Muscle layer of colon (tissue), 2 donors: Measurements from ENCODE around the gene POLRMT.
"Not testable (repeated sequence)": the region's sequence is repeated elsewhere in the genome, so short reads cannot be mapped to it uniquely, and the experiment has no call there.

ENCODE experiments used
- H3K27ac ChIP-seq: one replicate; pipeline ENCODE4 v1.7.0; 2013; ENCODE audit warnings: low read depth, mild to moderate bottlenecking, low read length, moderate library complexity
- H3K27me3 ChIP-seq, 2 donors: one replicate each; pipeline ENCODE4 v1.7.0; 2013; ENCODE audit warnings: low read length in 2 of 2, mild to moderate bottlenecking in 2 of 2; ENCODE audit not compliant: insufficient read depth in 2 of 2, control insufficient read depth in 1 of 2
- H3K36me3 ChIP-seq: one replicate; pipeline ENCODE4 v1.7.0; 2013; ENCODE audit warnings: mild to moderate bottlenecking, low read length; ENCODE audit not compliant: insufficient read depth
- H3K4me1 ChIP-seq: one replicate; pipeline ENCODE4 v1.7.0; 2013; ENCODE audit warnings: mild to moderate bottlenecking, low read length; ENCODE audit not compliant: insufficient read depth
- H3K4me3 ChIP-seq, 2 donors: one replicate each; pipeline ENCODE4 v1.7.0; 2013; ENCODE audit warnings: low read length in 2 of 2, low read depth in 1 of 2, mild to moderate bottlenecking in 1 of 2, moderate library complexity in 1 of 2
- H3K9ac ChIP-seq: one replicate; pipeline ENCODE4 v1.7.0; 2013; ENCODE audit warnings: low read length
- H3K9me3 ChIP-seq: one replicate; pipeline ENCODE4 v1.7.0; 2013; ENCODE audit warnings: mild to moderate bottlenecking, low read length
- donor health status: abdominal sarcoma.
- donor health status: Adenocarcinoma of cecum.

POLRMT gene

DNA sequence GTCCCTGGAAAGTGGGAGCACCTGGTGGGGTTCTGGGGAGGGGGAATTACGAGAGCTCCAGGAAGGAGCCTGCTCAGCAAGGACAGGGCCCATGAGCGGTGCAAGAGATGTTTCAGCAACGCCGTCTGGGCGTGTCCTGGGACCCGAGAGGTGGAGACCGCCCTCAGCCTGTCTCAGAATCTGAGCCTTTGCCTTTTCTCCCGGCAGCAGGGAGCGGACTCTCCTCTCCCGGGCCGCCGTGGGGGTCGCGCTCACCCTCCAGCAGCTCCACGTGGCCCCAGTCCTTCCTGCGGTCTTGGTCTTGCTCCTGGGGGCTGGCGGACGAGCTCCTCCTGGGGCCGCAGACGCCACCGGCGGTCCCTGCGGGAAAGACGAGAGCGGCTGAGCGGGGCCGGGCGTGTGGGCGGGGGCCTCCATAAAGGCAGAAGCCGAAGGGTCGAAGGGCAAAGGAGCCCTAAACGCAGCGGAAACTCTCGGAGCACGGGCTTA is 714 bp downstream of the POLRMT start:
- Histone ChIP-seq H3K27me3 (no peaks in the 10 kb centered on the region), H3K27ac (peak overlapping the region; percentile 62), H3K36me3 (no peaks in the 10 kb centered on the region), H3K9ac (peak overlapping the region; percentile 49), H3K9me3 (no peaks in the 10 kb centered on the region), H3K4me3 (peak overlapping the region; percentile 91 to 95), H3K4me1 (peaks cover 17% of the 10 kb centered on the region)

- peaks cover 5% of the 10 kb centered on the region for H3K36me3 ChIP-seq
- no peak overlapping the region for H3K9ac ChIP-seq
- no peaks in the 10 kb centered on the region for H3K9me3 ChIP-seq
These were observed 3.2 kb downstream of the POLRMT start for GRCh38 chr19:629961-630714.

DNA sequence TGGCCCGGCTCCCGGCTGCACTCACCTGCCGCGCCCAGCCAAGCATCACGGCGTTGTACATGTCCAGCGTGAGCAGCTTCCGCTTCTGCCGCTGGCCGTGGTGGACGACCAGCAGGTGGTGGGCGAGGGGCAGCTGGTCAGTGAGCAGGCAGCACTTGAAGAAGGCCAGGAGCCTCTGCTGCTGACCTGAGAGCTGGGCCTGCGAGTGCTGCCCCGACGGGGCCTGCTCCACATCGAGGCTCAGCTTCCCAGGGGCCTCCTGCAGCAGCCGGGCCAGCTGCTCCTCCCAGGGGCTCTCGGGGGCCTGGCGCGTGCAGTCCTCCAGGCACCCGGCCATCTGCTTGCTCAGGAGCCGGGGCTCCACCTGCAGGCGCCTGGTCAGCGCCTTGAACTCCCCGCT is 3.8 kb downstream of the POLRMT start:
- H3K4me3 ChIP-seq, H3K27ac ChIP-seq, H3K9me3 ChIP-seq, H3K9ac ChIP-seq, H3K27me3 ChIP-seq, H3K36me3 ChIP-seq: not testable (repeated sequence)
- peaks cover 17% of the 10 kb centered on the region for H3K4me1 ChIP-seq

More at GRCh38 chr19:629961-630714, 3.2 kb downstream of the POLRMT start:
- no peaks in the 10 kb centered on the region for H3K27me3 ChIP-seq
- no peak overlapping the region for H3K4me3 ChIP-seq
- no peak overlapping the region for H3K27ac ChIP-seq
- H3K4me1 ChIP-seq, result peaks cover 17% of the 10 kb centered on the region

DNA sequence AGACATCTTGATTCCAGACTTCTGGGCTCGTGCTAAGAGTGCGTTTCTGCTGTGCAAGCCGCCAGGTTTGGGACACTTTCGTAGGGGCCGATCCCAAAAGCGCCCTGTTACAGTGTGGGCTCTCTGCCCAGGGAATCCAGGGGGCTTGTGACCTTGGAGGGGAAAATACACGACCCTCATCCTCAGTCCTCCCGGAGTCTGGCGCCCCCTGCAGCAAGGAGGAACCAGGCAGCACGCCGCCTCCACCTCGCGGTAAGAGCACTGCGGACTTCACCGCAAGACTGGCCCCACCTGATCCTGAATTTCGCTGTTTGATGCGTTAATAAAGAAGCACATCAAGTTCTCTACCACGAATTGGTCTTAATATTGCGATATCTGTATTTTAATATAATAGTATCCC is 5.2 kb downstream of the POLRMT start:
- no peak overlapping the region for H3K9ac ChIP-seq
- no peaks in the 10 kb centered on the region for H3K9me3 ChIP-seq
- no peak overlapping the region for H3K27ac ChIP-seq
- peaks cover 6% of the 10 kb centered on the region for H3K36me3 ChIP-seq
- no peak overlapping the region for H3K4me3 ChIP-seq
- no peaks in the 10 kb centered on the region for H3K27me3 ChIP-seq
- peaks cover 10% of the 10 kb centered on the region for H3K4me1 ChIP-seq

DNA sequence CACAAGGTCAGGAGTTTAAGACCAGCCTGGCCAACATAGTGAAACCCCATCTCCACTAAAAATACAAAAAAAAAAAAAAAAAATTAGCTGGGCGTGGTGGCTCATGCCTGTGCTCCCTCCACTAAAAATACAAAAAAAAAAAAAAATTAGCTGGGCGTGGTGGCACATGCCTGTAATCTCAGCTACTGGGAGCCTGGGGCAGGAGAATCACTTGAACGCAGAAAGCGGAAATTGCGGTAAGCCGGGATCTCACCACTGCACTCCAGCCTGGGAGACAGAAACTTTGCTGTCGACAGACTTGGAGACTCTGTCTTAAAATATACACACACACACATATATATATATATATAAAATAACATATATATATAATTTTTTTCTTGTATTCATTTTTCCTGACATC is 6.8 kb downstream of the POLRMT start:
- not testable (repeated sequence) for H3K4me3 ChIP-seq, H3K27me3 ChIP-seq, H3K36me3 ChIP-seq, H3K9me3 ChIP-seq, H3K27ac ChIP-seq, H3K4me1 ChIP-seq, H3K9ac ChIP-seq

DNA sequence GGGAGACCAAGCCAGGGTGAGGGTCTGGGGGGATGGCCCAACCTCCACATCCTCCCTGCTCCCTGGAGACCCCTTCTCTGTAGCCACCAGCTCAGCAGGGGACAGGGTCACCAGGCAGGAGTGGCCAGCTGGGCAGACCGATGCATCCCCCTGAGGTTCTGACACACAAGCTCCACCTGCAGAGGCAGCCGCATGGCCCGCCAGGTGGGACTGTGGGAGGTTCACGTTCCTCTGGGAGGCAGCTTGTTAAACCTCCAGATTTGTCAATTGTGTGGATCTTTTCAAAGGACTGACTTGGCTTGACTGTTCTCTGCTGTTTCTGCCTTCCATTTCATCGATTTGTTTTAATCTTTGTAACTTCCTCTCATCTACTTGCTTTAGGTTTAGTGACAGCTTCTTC is 8.1 kb downstream of the POLRMT start:
- no peaks in the 10 kb centered on the region for H3K9me3 ChIP-seq
- H3K4me3 ChIP-seq, result no peak overlapping the region
- H3K36me3 ChIP-seq, result peaks cover 8% of the 10 kb centered on the region
- H3K4me1 ChIP-seq, result no peaks in the 10 kb centered on the region
- no peaks in the 10 kb centered on the region for H3K27me3 ChIP-seq
- no peak overlapping the region for H3K9ac ChIP-seq
- H3K27ac ChIP-seq, result no peak overlapping the region

GRCh38 chr19:624433-625109 is 8.8 kb downstream of the POLRMT start:
- H3K4me3 ChIP-seq, result no peak overlapping the region
- H3K27me3 ChIP-seq, result no peaks in the 10 kb centered on the region
- no peak overlapping the region for H3K27ac ChIP-seq
- no peaks in the 10 kb centered on the region for H3K4me1 ChIP-seq
- no peaks in the 10 kb centered on the region for H3K9me3 ChIP-seq
- H3K36me3 ChIP-seq, result peaks cover 13% of the 10 kb centered on the region
- H3K9ac ChIP-seq, result no peak overlapping the region

DNA sequence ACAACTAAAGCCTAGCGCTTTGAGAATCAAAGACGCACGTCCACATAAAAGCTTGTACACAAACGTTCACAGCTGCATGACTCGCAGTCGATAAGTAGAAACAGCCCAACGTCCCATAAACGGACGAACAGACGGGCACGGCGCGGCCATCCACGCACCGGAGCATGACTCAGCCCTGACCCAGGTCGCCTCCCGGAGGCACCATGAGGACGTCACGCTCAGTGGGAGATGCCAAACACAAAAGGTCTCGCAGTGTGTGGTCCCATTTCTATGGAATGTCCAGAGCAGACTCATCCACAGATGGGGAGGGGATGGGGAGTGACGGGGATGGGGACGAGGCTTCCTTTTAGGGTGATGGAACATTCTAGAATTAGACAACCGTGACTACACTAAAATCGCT is 9.4 kb downstream of the POLRMT start:
- H3K9me3 ChIP-seq, result no peaks in the 10 kb centered on the region
- no peak overlapping the region for H3K9ac ChIP-seq
- no peak overlapping the region for H3K27ac ChIP-seq
- no peaks in the 10 kb centered on the region for H3K4me1 ChIP-seq
- H3K27me3 ChIP-seq, result no peaks in the 10 kb centered on the region
- no peak overlapping the region for H3K4me3 ChIP-seq
- H3K36me3 ChIP-seq, result peaks cover 13% of the 10 kb centered on the region

- Histone ChIP-seq H3K27me3 (peaks cover 0 to 1% of the 10 kb centered on the region in 2 donors), H3K27ac (no peak overlapping the region), H3K4me1 (no peaks in the 10 kb centered on the region), H3K4me3 (no peak overlapping the region), H3K36me3 (peaks cover 13% of the 10 kb centered on the region), H3K9me3 (no peaks in the 10 kb centered on the region), H3K9ac (no peak overlapping the region)
These were observed 10.0 kb downstream of the POLRMT start for GRCh38 chr19:623175-623916.

GRCh38 chr19:622666-623065 is 10.7 kb downstream of the POLRMT start:
- peaks cover 0 to 5% of the 10 kb centered on the region in 2 donors for H3K27me3 ChIP-seq
- H3K4me1 ChIP-seq, result no peaks in the 10 kb centered on the region
- H3K9ac ChIP-seq, result no peak overlapping the region
- peaks cover 13% of the 10 kb centered on the region for H3K36me3 ChIP-seq
- no peak overlapping the region for H3K4me3 ChIP-seq
- no peak overlapping the region for H3K27ac ChIP-seq
- H3K9me3 ChIP-seq, result no peaks in the 10 kb centered on the region

DNA sequence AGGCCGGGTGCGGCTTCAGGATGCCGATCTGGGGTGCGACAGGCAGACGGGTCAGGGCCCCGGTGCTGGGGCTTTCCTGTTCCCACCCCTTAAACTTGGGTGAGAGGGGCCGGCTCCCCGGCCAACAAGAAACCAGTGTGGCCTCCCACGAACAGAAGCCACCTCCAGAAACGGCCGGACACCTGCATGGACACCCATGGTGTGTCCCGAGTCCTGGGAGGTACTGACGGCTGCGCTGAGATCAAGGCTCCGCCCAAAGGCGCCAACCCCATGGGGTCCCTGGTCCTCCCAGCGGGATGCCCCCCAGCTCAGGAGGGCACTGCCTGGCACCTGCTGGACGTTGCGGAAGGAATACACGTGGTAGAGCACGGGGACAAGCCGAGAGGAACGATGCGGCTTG is 11.5 kb downstream of the POLRMT start:
- Histone ChIP-seq H3K27me3 (peaks cover 0 to 14% of the 10 kb centered on the region in 2 donors), H3K27ac (no peak overlapping the region), H3K9ac (no peak overlapping the region), H3K4me1 (no peaks in the 10 kb centered on the region), H3K36me3 (peaks cover 13% of the 10 kb centered on the region), H3K4me3 (no peak overlapping the region), H3K9me3 (no peaks in the 10 kb centered on the region)
